Caco-2 (cell line): ENCODE data around the gene SUSD2. TPM values are rescaled to one million over a fixed set of nuclear protein-coding genes. Genes with fewer than 3 reads are reported as not detected.

Source experiments
- BruUV-seq: library from RNA; stranded (reverse); fragments of 400-500 nt; replicated peaks from 2 replicates; lab custom pipeline; 2021; lab: Mats Ljungman, UMichigan
- CTCF ChIA-PET: fragments of 300-600 bp; sonication (Branson Sonifier 250); formaldehyde crosslinking; loops from one replicate; lab custom pipeline; 2022; ENCODE audit warnings: antibody characterized with exemption; lab: Charles Lee
- POLR2A ChIA-PET: fragments of 300-600 bp; sonication (Branson Sonifier 250); formaldehyde crosslinking; loops from one replicate; lab custom pipeline; 2022; ENCODE audit warnings: antibody characterized with exemption; lab: Charles Lee
- DNase-seq, 2 experiments: peaks; one replicate each; pipeline versions ENCODE4 v3.0.0 to v3.0.0-alpha.2; 2020 to 2022
- H3K27me3 ChIP-seq: replicated peaks from 2 replicates; pipeline ENCODE4 v1.6.0; 2011; ENCODE audit warnings: low read length; ENCODE audit not compliant: control insufficient read depth, insufficient read depth
- H3K36me3 ChIP-seq: 2 replicates; pipeline ENCODE4 v1.5.1; 2011; ENCODE audit warnings: low read length; ENCODE audit not compliant: control insufficient read depth, insufficient read depth
- H3K4me1 ChIP-seq: fragments of 250-450 bp; sonication (Bioruptor Pico); 2 replicates; pipeline ENCODE4 v1.5.1; 2020; ENCODE audit warnings: mild to moderate bottlenecking
- H3K4me3 ChIP-seq: 2 replicates; pipeline ENCODE4 v1.5.1; 2011; ENCODE audit warnings: low read depth, mild to moderate bottlenecking, control low read depth, low read length
- H3K9me3 ChIP-seq: fragments of 250-450 bp; sonication (Bioruptor Pico); 2 replicates; pipeline ENCODE4 v1.5.1; 2020; ENCODE audit warnings: mild to moderate bottlenecking, moderate library complexity
- H3K27ac Mint-ChIP-seq: one replicate; pipeline ENCODE4 v1.8.0; 2022; ENCODE audit warnings: mixed read lengths; ENCODE audit not compliant: unreplicated experiment
- H3K27me3 Mint-ChIP-seq: one replicate; pipeline ENCODE4 v1.8.0; 2022; ENCODE audit warnings: mixed read lengths; ENCODE audit not compliant: insufficient read depth, unreplicated experiment
- H3K36me3 Mint-ChIP-seq: one replicate; pipeline ENCODE4 v1.8.0; 2022; ENCODE audit warnings: mild to moderate bottlenecking, mixed read lengths; ENCODE audit not compliant: insufficient read depth, unreplicated experiment
- H3K4me1 Mint-ChIP-seq: one replicate; pipeline ENCODE4 v1.8.0; 2022; ENCODE audit warnings: low read depth, mixed read lengths; ENCODE audit not compliant: unreplicated experiment
- H3K4me3 Mint-ChIP-seq: one replicate; pipeline ENCODE4 v1.8.0; 2022; ENCODE audit warnings: mild to moderate bottlenecking, moderate library complexity, mixed read lengths; ENCODE audit not compliant: unreplicated experiment
- H3K9me3 Mint-ChIP-seq: one replicate; pipeline ENCODE4 v1.8.0; 2022; ENCODE audit warnings: mixed read lengths; ENCODE audit not compliant: unreplicated experiment
- CTCF ChIP-seq, 2 experiments: fragments of 200-600 bp in 1 of 2; IDR thresholded peaks; 1 replicate in 1 of 2; 2 replicates in 1 of 2; pipeline versions ENCODE4 v1.5.1 to v1.8.0; 2011 to 2022; ENCODE audit warnings: antibody characterized with exemption in 1 of 2, control low read depth in 1 of 2, inconsistent platforms in 1 of 2, low read depth in 1 of 2, low read length in 1 of 2, mild to moderate bottlenecking in 1 of 2, moderate library complexity in 1 of 2; ENCODE audit not compliant: insufficient read depth in 1 of 2, severe bottlenecking in 1 of 2, unreplicated experiment in 1 of 2
- intact Hi-C: fragments of 100-400 bp; cut with micrococcal nuclease; formaldehyde crosslinking; loops from one replicate; pipeline ENCODE4 v1.10.0; 2022; ENCODE audit not compliant: unreplicated experiment
- total RNA-seq: library from RNA; stranded (reverse); gene quantifications from 2 replicates; pipeline ENCODE4 v1.2.3, GENCODE V29; 2022

Gene SUSD2
- total RNA-seq, 1 experiment from 2014 or later = 7.0 TPM

GRCh38 chr22:24138649-24139420 is 42.5 kb upstream of the SUSD2 start:
- intact Hi-C loops = no loop called here
- peak in 1 of 2 experiments; percentile 24 for DNase-seq
- CTCF ChIA-PET = no interaction called here

GRCh38 chr22:24140357-24140756 is 40.9 kb upstream of the SUSD2 start:
- H3K36me3 ChIP-seq = no peaks in the 10 kb centered on the region
- Mint-ChIP-seq H3K4me3 (no peak overlapping the region), H3K4me1 (peaks cover 7% of the 10 kb centered on the region), H3K9me3 (no peaks in the 10 kb centered on the region), H3K36me3 (peaks cover 42% of the 10 kb centered on the region), H3K27me3 (no peaks in the 10 kb centered on the region), H3K27ac (peak overlapping the region; percentile 45)
- H3K9me3 ChIP-seq = no peaks in the 10 kb centered on the region
- intact Hi-C loops = no loop called here
- peaks cover 6% of the 10 kb centered on the region for H3K4me1 ChIP-seq
- ChIA-PET POLR2A (no interaction called here), CTCF (no interaction called here)
- TF ChIP-seq CTCF (IDR thresholded peaks at IDR 0.05; ENCODE audit: insufficient read depth in 1 of 2, low read depth in 1 of 2, low read length in 1 of 2, severe bottlenecking in 1 of 2, unreplicated experiment in 1 of 2) = no peak
- no TSS peak for BruUV-seq
- no peak for DNase-seq
- no peak overlapping the region for H3K4me3 ChIP-seq
- H3K27me3 ChIP-seq = no peaks in the 10 kb centered on the region

More at GRCh38 chr22:24138649-24139420, 42.5 kb upstream of the SUSD2 start:
- Histone ChIP-seq H3K27me3 (no peaks in the 10 kb centered on the region), H3K36me3 (no peaks in the 10 kb centered on the region), H3K4me3 (no peak overlapping the region), H3K4me1 (no peaks in the 10 kb centered on the region), H3K9me3 (no peaks in the 10 kb centered on the region)
- peaks cover 41% of the 10 kb centered on the region for H3K36me3 Mint-ChIP-seq
- POLR2A ChIA-PET = no interaction called here
- no peak for TF ChIP-seq CTCF (IDR thresholded peaks at IDR 0.05; ENCODE audit: insufficient read depth in 1 of 2, low read depth in 1 of 2, low read length in 1 of 2, severe bottlenecking in 1 of 2, unreplicated experiment in 1 of 2)
- H3K9me3 Mint-ChIP-seq = no peaks in the 10 kb centered on the region
- H3K4me1 Mint-ChIP-seq = no peaks in the 10 kb centered on the region
- no TSS peak for BruUV-seq
- no peaks in the 10 kb centered on the region for H3K27me3 Mint-ChIP-seq
- H3K27ac Mint-ChIP-seq = no peak overlapping the region
- no peak overlapping the region for H3K4me3 Mint-ChIP-seq

GRCh38 chr22:24141586-24141985 is 39.7 kb upstream of the SUSD2 start:
- ChIA-PET POLR2A (no interaction called here), CTCF (no interaction called here)
- Histone ChIP-seq H3K4me3 (no peak overlapping the region), H3K4me1 (peaks cover 18% of the 10 kb centered on the region), H3K36me3 (no peaks in the 10 kb centered on the region; the same call in 1 of the 2 replicates), H3K27me3 (no peaks in the 10 kb centered on the region), H3K9me3 (no peaks in the 10 kb centered on the region)
- TF ChIP-seq CTCF (IDR thresholded peaks at IDR 0.05; ENCODE audit: insufficient read depth in 1 of 2, low read depth in 1 of 2, low read length in 1 of 2, severe bottlenecking in 1 of 2, unreplicated experiment in 1 of 2) = no peak
- H3K4me3 Mint-ChIP-seq = no peak overlapping the region
- H3K27ac Mint-ChIP-seq = no peak overlapping the region
- intact Hi-C loops = no loop called here
- no peaks in the 10 kb centered on the region for H3K9me3 Mint-ChIP-seq
- H3K36me3 Mint-ChIP-seq = peaks cover 31% of the 10 kb centered on the region
- no peak for DNase-seq
- H3K27me3 Mint-ChIP-seq = no peaks in the 10 kb centered on the region
- BruUV-seq = no TSS peak
- peaks cover 15% of the 10 kb centered on the region for H3K4me1 Mint-ChIP-seq
